Inflammatory macrophage treated with lipopolysaccharide for 1 hour (primary cell): ENCODE data around the gene CRYBB2.
"Not testable (repeated sequence)": the region's sequence is repeated elsewhere in the genome, so short reads cannot be mapped to it uniquely, and the experiment has no call there.

ENCODE experiments used
- DNase-seq, 2 donors: peaks; one replicate each; pipeline ENCODE4 v3.0.0-alpha.2; 2020 to 2022

The CRYBB2 gene, protein sequence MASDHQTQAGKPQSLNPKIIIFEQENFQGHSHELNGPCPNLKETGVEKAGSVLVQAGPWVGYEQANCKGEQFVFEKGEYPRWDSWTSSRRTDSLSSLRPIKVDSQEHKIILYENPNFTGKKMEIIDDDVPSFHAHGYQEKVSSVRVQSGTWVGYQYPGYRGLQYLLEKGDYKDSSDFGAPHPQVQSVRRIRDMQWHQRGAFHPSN

DNA sequence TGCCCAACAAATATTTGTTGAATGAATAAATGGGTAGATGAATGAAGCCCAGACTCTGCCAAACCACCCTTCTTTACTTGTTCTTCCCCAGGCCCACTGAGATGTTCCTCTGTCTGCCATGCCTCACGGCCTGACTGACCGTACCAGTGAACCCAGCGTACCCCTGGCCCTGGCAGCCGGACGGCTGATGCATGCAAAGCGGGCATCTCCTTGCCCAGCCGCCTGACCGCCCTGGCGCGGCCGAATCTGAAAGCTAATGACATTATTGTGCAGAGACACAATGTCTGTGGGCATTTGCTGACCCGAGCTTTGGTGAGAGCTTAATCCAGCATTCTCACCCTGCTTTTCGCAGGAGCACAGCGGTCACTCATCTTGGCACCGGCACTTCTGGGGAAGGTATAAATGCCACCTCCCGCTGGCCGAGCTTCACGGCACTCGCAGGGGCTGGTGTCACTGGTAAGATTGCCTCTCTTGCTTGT lies at the start of gene CRYBB2:
Gene CRYBB2 (plus strand): TSS at position 429 of the 479 bp plus-strand sequence. CDS start 1,791 bp downstream, outside the sequence.
- DNase-seq: no peak

DNA sequence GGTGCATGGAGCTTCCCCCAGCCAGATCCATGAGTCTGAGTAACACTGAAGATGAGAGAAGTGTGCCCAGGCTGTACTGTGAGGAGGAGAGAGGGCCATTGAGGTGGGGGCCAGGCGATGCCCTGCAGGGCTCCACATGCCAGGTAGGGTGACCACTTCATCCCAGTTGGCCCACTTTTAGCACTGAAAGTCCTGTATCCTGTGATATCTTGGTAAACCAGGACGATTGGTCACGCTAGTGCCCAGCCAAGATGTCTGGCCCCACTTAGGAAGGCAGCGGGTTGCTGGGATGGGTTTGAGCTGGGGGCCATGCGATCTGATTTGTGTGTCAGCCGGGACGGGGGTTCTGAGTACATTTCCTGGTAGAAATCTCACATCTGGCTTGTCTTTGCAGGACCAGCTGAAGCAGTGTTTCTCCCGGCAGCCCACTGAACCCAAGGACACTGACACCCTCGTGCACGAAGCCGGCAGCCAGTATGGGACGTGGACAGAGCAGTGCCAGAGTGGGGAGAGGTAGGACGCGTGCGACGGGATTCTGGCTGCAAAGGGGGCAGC lies 48.9 kb upstream of the CRYBB2 start:
- no peak for DNase-seq

DNA sequence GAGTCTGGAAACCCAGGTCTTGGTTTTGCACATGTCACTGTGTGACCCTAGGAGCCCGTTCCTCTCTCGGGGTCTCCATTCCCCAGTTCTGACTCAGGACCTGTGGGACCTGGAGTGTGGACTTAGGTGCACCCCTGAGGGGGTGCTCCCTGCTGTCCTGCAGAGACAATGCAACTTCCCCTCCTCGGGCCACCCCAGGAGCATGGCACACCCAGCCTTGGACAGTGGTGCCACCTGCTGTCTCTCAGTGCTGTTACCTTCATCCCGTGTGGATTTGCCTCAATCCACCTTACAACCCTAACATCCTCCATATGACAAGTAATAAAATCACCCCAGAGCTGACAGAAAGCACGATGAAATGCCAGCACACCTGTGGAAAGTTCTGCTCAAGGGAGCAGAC lies 47.3 kb upstream of the CRYBB2 start:
- no peak for DNase-seq

DNA sequence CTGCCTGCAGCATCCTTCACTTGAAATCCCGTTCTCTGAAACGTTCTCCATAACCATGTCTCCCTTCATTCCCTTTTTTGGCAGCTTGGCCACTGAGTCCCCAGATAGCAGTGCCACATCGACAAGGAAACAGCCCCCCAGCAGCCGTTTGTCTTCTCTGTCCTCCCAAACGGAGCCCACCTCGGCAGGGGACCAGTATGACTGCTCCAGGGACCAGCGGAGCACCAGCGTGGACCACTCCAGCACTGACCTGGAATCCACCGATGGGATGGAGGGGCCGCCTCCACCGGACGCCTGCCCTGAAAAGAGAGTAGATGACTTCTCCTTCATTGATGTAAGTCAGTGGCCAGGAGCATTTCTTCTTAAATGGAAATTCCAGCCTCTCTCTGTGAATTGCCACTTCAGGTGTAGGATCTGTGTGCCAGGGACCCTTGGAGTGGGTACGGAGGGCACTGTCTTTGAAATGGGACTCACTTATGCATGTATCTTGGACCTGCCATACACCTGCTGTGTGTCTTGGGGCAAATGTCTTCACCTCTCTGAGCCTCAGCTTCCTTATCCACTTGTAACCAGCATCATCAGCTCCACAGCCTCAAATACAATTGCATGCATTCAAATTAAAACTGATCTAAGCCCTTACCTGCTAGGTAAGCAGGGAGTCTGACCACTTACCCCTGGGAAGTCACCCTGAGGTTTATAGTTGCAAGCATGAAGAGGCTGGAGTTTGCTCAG lies 45.1 kb upstream of the CRYBB2 start:
- DNase-seq: no peak

DNA sequence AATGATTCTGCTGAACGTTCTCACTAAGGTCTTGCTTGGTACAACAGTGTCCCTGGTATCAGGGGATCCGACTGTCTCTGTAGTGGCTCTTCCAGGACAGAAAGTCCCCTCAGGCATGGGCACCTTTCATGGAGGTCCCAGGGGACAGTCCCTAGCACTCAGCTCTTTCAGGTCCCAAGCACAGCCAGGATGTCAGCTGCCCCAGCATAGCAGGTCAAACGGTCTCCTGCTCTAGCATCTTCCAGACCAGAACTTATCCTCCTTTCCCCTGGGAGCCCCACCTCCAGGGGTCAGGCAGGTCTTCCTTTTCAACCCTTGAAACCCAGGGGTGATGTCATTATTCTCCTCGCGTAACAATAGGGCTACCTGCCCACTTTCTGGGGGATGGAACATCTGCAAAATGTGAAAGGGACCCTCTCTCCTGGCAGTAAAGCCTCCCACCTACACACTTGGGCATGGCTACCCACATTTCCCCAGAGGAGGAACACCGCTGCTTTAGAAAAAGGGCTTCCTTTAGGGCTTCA lies 44.5 kb upstream of the CRYBB2 start:
- no peak for DNase-seq

DNA sequence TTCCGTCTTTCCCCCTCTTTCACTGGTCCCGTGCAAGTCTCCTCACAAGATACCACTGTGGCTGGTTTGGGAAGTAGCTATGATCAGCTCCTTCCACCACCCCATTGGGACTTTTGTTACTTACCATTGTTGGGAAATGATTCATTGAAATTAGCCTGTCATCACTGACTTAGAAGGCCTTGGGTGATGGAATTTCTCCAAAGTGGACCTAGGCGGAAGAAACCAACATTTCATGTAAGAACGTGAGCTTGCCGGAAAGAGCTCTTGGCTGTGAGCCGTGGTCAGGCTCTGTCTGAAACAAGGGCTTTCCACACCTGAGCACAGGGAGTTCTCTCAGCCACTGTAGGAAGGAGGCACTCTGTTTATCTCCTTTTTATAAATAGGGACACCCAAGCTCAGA lies 43.3 kb upstream of the CRYBB2 start:
- DNase-seq: no peak

DNA sequence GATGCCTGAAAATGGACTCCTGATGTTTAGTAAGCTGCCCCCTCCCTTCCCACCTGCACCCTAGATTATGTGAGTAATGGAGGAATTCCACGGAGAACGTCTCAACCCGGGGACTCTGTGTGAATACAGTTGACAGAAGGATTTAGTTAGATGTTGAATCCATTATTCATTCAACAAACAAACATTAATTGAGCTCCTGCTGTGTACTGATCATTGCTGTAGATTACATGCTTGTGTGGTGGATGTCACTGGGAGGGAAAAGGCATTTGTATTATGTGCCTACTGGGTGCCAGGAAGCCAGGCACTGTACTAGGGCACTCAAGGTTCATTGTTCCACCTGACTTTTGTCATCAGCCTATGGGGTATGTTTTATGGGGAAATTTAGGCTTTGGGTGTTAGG lies 42.6 kb upstream of the CRYBB2 start:
- DNase-seq: no peak

DNA sequence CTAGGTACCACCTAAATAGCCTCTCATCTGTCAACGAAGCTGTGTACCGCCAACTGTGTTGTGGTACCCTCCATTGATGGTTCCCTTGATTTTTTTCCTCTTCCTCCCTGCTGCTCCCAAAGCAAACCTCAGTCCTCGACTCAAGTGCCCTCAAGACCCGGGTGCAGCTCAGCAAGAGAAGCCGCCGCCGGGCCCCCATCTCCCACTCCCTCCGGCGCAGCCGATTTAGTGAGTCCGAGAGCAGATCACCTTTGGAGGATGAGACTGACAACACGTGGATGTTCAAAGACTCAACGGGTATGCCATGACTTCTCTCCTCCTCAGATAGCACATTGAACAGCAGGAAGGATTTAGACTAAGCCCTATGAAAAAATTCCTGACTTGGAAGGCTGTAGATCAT lies 42.2 kb upstream of the CRYBB2 start:
- no peak for DNase-seq

DNA sequence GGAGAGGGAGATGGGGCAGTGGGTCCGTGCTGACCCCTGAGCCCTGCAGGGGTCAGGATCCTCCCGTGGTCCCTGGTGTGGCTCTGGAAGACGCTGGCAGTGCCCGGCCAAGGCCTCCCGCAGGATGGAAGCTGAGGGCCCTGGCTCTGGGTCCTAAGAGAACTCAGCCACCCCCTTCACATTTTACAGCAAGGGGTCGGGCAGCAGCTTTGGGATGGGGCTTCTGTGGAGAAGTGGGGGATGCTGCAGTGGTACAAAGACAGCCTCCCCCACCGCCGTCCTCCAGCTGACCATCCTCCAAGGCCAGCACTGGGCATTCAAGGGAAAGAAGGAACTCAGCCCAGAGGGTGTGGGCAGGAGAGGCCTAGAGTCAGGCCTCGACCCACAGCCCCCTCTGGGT lies 41.5 kb upstream of the CRYBB2 start:
- DNase-seq: no peak

DNA sequence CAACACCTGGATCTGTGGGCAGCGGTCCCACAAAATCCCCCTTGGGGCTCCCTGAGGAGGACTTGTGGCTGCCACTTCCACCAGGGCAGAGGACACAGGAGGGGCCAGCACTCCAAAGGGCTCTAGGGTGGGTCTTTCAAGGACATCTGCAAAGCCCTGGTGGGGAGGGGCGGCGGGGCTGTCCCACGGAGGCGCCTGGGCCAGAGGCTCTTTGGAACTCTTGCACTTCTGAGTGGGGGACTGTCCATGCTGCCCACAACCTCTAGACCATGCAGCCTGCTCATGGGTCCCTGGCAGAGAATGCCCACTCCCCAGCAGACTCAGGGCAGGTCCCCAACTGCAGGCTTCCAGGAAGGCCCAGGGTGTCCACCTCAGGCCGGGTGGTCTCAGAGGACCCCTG lies 41.1 kb upstream of the CRYBB2 start:
- DNase-seq: not testable (repeated sequence)

DNA sequence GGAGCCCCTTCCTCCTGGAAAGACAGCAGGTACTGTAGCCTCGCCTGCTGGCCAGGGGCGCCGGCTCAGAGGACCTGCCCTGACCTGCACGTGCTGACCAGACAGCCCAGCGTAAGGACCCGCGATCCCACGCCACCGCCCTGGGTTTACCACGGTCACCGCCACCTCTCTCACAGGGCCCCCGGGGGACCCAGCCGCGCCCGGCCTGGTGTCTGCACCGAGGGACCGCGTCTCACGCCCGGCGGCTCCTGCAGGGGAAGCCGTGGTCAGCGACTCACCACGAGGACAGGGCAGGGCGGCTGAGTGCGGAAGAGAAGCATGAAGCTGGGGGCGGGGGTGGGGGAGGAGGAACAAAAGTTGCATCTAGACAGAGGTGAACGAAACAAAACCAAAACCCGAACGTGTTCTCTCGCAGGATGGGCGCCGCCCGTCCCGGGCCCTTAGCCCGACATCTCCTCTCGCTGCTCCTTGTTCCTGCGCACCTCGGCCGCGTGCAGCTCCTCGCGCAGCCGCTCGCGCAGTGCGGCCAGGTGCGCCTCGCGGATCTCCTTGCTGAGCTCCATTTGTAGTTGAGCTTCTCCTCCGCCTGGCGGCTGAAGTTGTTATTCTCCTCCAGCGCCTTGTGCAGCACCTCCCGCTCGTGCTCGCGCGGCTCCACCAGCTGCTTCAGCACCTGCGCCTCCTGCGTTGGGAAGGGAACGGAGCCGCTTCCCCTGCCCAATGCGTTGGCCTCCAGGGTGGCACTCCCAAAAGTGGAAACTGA lies 40.4 kb upstream of the CRYBB2 start:
- DNase-seq: not testable (repeated sequence)

DNA sequence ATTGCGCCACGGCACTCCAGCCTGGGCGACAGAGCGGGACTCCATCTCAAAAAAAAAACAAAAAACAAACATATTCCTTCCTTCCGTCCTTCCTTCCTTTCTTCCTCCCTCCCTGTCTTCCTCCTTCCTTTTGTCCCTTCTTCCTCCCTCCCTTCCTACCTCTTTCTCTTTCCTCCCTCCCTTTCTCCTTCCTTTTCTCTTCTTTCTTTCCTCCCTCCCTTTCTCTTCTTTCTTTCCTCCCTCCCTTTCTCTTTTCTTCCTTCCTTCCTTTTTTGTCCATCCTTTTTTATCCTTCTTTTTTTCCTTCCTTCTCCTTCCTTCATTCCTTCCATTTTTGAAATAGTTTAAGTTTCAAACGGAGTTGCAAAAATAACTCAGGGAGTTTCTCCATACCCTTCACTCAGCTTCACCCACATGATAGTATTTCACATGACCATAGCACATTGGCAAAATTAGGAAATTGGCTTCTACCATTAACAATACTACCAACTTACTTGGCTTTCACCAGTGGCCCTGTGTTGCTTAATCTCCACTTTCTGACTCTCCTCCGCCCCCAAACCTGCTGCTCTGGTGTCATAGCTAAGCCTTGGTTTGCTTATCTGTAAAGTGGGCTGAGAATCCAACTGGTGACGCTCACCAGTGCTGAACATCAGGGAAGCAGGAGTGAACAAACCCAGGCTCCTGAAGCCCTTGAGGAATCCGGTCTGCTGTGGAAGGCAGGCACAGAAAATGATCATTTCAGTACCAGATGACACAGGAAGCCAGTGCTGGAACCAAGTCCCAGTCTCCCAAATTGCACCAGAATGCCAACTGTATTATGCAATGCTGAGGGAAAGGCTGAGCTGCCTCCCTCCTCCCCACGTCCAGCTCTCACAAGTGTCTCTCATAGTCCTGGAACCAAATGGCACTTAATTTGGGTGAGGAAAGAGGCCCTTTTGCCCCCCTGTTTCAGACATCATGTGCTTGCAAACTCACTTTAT lies 37.0 kb upstream of the CRYBB2 start:
- peak; percentile 3 to 34 for DNase-seq

DNA sequence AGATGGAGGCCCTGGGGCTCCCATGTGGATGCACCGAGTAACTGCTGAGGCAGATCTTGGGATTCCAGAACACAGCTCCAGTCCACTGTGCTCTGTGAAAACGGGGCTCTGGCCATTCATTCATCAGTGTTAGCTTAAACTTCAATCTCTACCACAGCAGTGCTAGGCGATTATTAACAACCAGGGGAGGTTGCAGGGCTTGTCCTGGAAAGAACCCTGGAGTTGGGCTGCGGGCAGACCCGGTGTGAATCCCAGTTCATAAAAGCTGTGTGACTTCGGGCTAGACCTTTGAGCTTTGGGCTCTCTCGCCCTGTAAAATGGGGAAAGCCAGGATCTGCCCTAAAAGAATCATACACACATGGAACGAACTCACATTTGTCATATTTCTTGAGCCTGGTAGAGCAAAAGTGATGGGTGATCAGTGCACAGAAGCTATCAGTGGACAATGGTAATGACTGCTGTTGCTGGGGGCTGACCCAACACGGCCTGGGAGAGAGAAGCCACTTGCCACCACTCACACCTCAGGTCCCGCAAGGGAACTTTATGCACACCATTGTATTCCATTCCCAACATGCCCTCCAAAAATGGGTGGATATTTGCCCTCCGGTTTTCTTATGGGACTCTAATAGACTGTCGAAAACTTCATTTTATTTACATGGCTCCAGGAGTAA lies 35.4 kb upstream of the CRYBB2 start:
- no peak for DNase-seq

DNA sequence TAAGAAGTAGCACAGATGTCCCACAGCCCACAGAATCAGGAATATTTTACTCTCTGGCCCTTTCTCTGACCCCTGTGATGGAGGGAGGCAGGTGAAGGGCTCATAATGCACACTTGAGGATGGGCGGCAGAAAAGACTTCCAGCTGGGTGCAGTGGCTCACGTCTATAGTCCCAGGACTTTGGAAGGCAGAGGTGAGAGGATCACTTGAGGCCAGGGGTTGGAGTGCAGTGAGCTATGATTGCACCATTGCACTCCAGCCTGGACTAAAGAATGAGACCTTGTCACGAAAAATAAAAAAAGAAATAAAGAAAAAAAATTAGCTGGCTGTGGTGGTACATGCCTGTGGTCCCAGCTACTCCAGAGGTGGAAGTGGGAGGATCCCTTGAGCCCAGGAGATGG lies 33.3 kb upstream of the CRYBB2 start:
- no peak for DNase-seq

DNA sequence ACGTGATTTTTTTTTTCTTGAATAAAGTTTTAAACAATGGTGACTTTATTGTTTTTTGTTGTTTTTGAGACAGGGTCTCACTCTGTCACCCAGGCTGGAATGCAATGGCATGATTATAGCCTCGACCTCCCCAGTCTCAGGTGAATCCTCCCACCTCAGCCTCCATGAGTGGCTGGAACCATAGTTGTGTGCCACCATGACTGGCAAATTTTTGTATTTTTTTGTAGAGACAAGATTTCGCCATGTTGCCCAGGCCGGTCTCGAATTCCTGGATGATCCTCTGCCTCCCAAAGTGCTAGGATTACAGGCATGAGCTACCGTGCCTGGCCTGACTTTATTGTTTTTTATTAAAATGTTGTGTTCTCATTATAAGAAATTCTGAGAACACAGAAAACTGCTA lies 32.0 kb upstream of the CRYBB2 start:
- no peak for DNase-seq

DNA sequence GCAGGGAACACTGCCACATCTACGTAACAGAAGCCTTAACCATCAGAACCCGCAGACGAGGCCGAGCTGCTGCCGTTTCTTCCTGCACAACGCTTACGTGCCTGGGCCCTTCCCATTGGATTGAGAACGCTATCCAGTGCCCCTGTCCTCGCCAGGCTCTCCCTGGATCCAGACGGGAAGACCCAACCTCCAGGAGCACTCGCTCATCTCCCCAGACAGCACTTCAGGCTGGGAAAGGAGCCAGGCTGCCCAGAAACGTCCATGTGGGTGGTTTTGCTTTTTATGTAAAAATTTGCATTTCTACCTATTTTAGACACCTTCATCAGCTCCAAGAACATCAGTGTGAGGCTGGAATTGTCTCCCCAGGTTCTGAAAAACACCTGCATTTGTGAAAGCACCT lies 27.0 kb upstream of the CRYBB2 start:
- DNase-seq: no peak

DNA sequence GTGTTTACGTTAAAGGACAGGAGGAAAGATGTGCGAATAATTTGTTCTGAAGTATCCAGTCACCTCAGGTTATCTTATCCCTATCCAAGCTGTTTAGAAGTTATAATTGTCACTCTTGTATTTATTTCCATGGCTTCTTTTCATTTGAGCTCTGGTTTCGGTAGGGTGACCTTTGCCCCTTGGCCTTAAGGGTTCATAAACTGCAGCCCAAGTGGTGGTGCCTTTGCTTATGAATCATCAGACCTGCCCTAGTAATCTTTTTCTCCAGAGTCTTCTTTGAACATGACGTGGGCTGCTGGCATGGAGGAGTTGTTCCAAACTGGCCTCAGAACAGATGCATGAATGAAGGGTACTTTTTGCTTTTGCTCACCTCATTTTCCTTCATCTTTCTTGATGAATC lies 26.3 kb upstream of the CRYBB2 start:
- no peak for DNase-seq

DNA sequence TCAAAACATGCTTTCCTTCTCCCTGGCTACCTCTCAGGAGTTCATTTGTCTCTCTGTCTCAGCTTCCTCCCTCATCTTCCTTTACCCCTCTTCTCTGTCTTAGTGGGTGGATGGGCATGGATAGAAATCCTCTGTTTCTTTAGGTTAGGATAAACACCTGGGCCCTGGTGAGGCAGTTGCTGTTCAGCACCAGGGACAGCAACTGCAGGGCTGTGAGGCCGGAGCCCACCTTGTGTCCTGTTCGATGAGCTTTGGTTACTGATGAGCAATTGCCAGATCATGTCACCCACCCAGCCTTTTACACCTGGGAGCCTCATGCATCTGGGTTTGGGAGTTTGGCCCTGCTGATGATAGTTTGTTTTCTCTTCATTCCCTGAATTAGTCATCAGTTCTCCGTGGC lies 25.9 kb upstream of the CRYBB2 start:
- no peak for DNase-seq

DNA sequence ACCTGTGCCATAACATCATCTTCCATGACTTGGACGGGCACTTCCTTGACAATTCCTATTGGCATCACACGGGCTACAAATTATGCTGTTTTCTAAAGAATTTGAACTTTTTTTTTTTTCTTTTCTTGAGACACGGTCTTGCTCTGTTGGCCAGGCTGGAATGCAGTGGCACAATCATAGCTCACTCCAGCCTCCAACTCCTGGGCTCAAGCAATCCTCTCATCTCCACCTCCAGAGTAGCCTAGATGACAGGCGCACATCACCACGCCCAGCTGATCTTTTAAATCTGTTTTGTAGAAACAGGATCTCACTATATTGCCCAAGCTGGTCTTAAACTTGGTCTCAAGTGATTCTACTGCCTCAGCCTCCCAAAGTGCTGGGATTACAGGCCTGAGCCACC lies 23.1 kb upstream of the CRYBB2 start:
- no peak for DNase-seq

DNA sequence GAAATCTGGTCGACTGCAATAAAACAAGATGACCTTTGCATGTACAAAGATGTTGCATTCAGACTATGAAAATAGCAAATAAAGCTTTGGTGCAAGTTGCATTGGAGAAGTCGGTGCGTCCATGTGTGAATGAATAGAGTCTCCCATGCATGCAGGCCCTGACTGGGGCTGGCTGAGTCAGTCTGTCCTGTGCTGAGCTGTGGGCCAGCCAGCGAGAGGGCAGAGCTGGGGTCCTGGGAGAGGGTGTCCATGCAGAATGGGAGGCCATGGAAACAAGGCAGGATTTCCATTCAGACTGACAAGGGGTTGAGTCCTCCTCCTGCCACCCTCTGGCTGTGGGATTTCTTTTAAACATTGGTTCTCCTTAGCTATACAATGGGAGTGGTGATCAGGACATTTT lies 22.1 kb upstream of the CRYBB2 start:
- DNase-seq: no peak

DNA sequence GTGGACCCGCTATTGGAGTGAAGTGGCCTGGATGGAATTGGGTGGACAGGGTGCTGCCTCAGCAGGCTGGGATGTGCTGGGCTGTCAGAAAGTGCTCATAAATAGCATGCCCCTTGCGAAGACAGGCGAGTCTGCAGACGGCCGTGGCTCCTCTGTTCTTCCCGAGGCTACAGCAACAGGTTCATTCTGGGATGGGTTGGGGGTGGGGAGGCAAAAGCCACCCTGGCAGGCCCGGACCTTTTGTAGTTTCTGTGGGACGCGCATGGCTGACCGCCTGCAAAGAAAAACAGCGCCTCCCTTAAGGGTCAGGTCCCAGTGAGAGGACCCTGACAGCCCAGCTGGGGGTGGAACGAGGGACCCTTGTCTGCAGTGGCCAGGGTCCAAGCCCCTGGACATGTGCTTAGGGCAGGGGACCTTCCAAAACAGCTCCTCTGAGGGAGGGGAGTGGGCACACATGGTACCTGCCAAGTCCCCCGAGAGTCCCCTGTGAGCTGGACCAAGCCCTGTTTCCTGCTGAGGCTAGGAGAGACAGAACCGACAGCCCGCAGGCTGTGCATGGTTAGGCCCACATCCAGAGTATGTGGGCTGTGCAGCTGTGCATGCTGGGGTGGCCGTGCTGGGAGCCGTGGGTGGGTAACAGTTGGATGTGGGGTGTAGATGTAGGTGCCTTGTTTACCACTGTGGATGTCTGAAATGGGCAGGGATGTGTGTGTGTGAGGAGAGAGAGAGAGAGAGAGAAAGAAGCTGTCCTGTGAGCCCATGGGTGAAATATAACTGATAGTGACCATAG lies 19.5 kb upstream of the CRYBB2 start, which contains the start of gene CRYBB3:
Gene CRYBB3 (plus strand): TSS at position 128 of the 790 bp plus-strand sequence. CDS start 1,539 bp downstream, outside the sequence.
- DNase-seq: no peak
